ENCODE measurements around the gene IPO13. TPM values are rescaled to one million over a fixed set of nuclear protein-coding genes. Genes with fewer than 3 reads are reported as not detected.

The IPO13 gene
- total and polyA plus RNA-seq, 4 donors, result 8.6 to 15.1 (median 10.5) TPM

DNA sequence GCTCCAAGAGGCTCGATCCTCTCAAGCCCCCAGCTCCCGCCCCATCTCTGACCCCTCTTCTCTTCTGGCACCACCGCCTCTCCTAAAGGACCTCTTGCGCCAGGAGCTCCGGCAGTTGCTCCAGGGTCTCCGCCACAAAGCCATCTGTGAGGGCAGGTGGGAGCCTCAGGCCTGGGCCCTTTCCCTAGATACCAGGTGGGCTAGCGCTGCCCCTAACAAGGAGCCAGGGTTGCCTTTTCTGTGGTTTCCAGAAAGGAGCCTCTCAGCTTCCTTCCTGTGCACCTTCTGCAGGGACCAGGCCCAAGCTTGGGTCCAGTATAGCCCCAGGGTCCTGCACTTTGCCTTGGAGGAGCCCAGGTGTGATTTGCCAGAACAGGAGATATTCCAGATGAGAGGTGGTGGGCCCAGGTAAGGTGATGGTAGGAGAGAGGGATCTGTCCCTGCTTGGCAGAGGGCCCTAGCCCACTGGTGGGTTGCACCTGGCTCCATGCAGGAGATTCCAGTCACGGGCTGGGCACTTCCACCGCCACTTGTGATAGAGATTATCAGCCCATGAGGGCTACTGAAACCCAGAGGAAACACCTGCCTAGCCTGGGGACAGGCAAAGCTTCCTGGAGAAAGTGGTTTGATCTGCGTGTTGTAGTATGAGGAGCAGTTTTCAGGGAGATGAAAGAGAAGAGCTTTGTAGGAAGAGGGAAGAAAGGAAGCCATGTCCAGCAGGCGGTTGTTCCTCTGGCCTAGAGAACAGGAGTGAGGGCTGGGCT is 45.7 kb downstream of the IPO13 start:
- no peaks in the 10 kb centered on the region for H3K9me3 ChIP-seq (ENCODE audit: control insufficient read depth in 4 of 4, low read length in 3 of 4)
- 70% methylated on average over 11 of the region's 11 CpGs for WGBS
- H3K27me3 ChIP-seq (ENCODE audit: control insufficient read depth in 4 of 4, insufficient read depth in 4 of 4, low read length in 3 of 4), result no peaks in the 10 kb centered on the region
- no peaks in the 10 kb centered on the region for H3K36me3 ChIP-seq (ENCODE audit: control insufficient read depth in 4 of 4, insufficient read depth in 3 of 4, low read depth in 1 of 4, low read length in 3 of 4)
- H3K4me3 ChIP-seq (ENCODE audit: low read depth in 1 of 3, low read length in 3 of 3), result peak overlapping the region in 1 of 3 donors; percentile 56
- H3K27ac ChIP-seq (ENCODE audit: low read depth in 1 of 2, low read length in 2 of 2), result no peak overlapping the region
- TF ChIP-seq FOXA2 (IDR thresholded peaks at IDR 0.05) (no peak), FOXA1 (IDR thresholded peaks at IDR 0.05) (no peak), YY1 (IDR thresholded peaks at IDR 0.05) (no peak), RAD21 (IDR thresholded peaks at IDR 0.05) (no peak), JUND (IDR thresholded peaks at IDR 0.05) (no peak), TAF1 (conservative IDR thresholded peaks at IDR 0.05) (no peak), HNF4A (conservative IDR thresholded peaks at IDR 0.05) (no peak), GABPA (IDR thresholded peaks at IDR 0.05 in 1 of 2, conservative IDR thresholded peaks at IDR 0.05 in 1 of 2) (no peak), EGR1 (IDR thresholded peaks at IDR 0.05; ENCODE audit: low read depth in 2 of 2) (no peak), NR2F2 (IDR thresholded peaks at IDR 0.05) (no peak), HNF4G (IDR thresholded peaks at IDR 0.05) (no peak), RXRA (IDR thresholded peaks at IDR 0.05) (no peak), SP1 (IDR thresholded peaks at IDR 0.05) (no peak)
- TF ChIP-seq, protein P1, sequence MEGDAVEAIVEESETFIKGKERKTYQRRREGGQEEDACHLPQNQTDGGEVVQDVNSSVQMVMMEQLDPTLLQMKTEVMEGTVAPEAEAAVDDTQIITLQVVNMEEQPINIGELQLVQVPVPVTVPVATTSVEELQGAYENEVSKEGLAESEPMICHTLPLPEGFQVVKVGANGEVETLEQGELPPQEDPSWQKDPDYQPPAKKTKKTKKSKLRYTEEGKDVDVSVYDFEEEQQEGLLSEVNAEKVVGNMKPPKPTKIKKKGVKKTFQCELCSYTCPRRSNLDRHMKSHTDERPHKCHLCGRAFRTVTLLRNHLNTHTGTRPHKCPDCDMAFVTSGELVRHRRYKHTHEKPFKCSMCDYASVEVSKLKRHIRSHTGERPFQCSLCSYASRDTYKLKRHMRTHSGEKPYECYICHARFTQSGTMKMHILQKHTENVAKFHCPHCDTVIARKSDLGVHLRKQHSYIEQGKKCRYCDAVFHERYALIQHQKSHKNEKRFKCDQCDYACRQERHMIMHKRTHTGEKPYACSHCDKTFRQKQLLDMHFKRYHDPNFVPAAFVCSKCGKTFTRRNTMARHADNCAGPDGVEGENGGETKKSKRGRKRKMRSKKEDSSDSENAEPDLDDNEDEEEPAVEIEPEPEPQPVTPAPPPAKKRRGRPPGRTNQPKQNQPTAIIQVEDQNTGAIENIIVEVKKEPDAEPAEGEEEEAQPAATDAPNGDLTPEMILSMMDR (IDR thresholded peaks at IDR 0.05; ENCODE audit: low read depth, low read length, missing input control), result no peak
- TF ChIP-seq, protein P2, sequence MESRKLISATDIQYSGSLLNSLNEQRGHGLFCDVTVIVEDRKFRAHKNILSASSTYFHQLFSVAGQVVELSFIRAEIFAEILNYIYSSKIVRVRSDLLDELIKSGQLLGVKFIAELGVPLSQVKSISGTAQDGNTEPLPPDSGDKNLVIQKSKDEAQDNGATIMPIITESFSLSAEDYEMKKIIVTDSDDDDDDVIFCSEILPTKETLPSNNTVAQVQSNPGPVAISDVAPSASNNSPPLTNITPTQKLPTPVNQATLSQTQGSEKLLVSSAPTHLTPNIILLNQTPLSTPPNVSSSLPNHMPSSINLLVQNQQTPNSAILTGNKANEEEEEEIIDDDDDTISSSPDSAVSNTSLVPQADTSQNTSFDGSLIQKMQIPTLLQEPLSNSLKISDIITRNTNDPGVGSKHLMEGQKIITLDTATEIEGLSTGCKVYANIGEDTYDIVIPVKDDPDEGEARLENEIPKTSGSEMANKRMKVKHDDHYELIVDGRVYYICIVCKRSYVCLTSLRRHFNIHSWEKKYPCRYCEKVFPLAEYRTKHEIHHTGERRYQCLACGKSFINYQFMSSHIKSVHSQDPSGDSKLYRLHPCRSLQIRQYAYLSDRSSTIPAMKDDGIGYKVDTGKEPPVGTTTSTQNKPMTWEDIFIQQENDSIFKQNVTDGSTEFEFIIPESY (IDR thresholded peaks at IDR 0.05), result no peak
- TF ChIP-seq, protein P3, sequence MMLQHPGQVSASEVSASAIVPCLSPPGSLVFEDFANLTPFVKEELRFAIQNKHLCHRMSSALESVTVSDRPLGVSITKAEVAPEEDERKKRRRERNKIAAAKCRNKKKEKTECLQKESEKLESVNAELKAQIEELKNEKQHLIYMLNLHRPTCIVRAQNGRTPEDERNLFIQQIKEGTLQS (IDR thresholded peaks at IDR 0.05), result no peak
- TF ChIP-seq, protein P4, sequence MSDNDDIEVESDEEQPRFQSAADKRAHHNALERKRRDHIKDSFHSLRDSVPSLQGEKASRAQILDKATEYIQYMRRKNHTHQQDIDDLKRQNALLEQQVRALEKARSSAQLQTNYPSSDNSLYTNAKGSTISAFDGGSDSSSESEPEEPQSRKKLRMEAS (IDR thresholded peaks at IDR 0.05), result no peak
- TF ChIP-seq, protein P5, sequence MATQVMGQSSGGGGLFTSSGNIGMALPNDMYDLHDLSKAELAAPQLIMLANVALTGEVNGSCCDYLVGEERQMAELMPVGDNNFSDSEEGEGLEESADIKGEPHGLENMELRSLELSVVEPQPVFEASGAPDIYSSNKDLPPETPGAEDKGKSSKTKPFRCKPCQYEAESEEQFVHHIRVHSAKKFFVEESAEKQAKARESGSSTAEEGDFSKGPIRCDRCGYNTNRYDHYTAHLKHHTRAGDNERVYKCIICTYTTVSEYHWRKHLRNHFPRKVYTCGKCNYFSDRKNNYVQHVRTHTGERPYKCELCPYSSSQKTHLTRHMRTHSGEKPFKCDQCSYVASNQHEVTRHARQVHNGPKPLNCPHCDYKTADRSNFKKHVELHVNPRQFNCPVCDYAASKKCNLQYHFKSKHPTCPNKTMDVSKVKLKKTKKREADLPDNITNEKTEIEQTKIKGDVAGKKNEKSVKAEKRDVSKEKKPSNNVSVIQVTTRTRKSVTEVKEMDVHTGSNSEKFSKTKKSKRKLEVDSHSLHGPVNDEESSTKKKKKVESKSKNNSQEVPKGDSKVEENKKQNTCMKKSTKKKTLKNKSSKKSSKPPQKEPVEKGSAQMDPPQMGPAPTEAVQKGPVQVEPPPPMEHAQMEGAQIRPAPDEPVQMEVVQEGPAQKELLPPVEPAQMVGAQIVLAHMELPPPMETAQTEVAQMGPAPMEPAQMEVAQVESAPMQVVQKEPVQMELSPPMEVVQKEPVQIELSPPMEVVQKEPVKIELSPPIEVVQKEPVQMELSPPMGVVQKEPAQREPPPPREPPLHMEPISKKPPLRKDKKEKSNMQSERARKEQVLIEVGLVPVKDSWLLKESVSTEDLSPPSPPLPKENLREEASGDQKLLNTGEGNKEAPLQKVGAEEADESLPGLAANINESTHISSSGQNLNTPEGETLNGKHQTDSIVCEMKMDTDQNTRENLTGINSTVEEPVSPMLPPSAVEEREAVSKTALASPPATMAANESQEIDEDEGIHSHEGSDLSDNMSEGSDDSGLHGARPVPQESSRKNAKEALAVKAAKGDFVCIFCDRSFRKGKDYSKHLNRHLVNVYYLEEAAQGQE (IDR thresholded peaks at IDR 0.05), result no peak
- H3K9ac ChIP-seq (ENCODE audit: low read depth in 1 of 2, low read length in 2 of 2), result no peak overlapping the region
- H3K4me1 ChIP-seq (ENCODE audit: control insufficient read depth in 4 of 4, insufficient read depth in 4 of 4, low read length in 3 of 4), result peaks cover 0 to 16% (median 7%) of the 10 kb centered on the region in 4 donors
- DNase-seq (ENCODE audit: low spot score), result no peak

All from liver (tissue), 9 donors.